NB4 (cell line): ENCODE results near the gene CACNA1A.

Source experiments
- CTCF ChIP-seq: IDR thresholded peaks from one replicate; pipeline ENCODE4 v1.5.1; 2012; ENCODE audit warnings: low read depth, low read length
- MAX ChIP-seq: IDR thresholded peaks from 2 replicates; pipeline ENCODE4 v1.6.1; 2011; ENCODE audit warnings: low read depth, low read length

- TF ChIP-seq CTCF, result no peak
- peak; percentile 77 for TF ChIP-seq MAX
These were observed 231.1 kb downstream of the CACNA1A start for GRCh38 chr19:13275016-13275722.
